AG04450 (cell line): ENCODE data around the gene DEFB129. TPM values are rescaled to one million over a fixed set of nuclear protein-coding genes. Genes with fewer than 3 reads are reported as not detected.

Source experiments
- CTCF ChIA-PET: fragments of 300-600, 350-600 bp; formaldehyde crosslinking; extraction: SDS; loops from one replicate; lab custom pipeline; 2022; ENCODE audit warnings: antibody characterized with exemption, inconsistent platforms; lab: Charles Lee
- POLR2A ChIA-PET: fragments of 350-600 bp; formaldehyde crosslinking; extraction: SDS; loops from one replicate; lab custom pipeline; 2021; ENCODE audit warnings: antibody characterized with exemption, inconsistent platforms; lab: Yijun Ruan, JAX
- DNase-seq: peaks from one replicate; pipeline ENCODE4 v3.0.0-alpha.2; 2011; ENCODE audit warnings: low read depth, low spot score
- H3K27ac ChIP-seq: one replicate; pipeline ENCODE4 v1.5.1; 2012; ENCODE audit warnings: low read depth, low read length, control low read depth
- H3K27me3 ChIP-seq: one replicate; pipeline ENCODE4 v1.6.0; 2012; ENCODE audit warnings: low read length; ENCODE audit not compliant: control insufficient read depth, insufficient read depth
- H3K4me3 ChIP-seq: 2 replicates; pipeline ENCODE4 v1.5.1; 2011; ENCODE audit warnings: mild to moderate bottlenecking, low read depth, low read length, control low read depth
- H3K9me3 ChIP-seq: 2 replicates; pipeline ENCODE4 v1.5.1; 2012; ENCODE audit warnings: low read length; ENCODE audit not compliant: control insufficient read depth, insufficient read depth
- polyA plus RNA-seq: library from polyadenylated mRNA; depleted of rRNA; stranded (reverse); fragments of >200 nt; gene quantifications from 2 replicates; pipeline ENCODE4 v1.2.3, GENCODE V29; 2011
- TF ChIP-seq, protein P1 (sequence below): IDR thresholded peaks from 2 replicates; pipeline ENCODE4 v1.5.1; 2011; ENCODE audit warnings: low read depth, low read length, control low read depth, inconsistent platforms

Gene DEFB129
- polyA plus RNA-seq, 1 experiment = not detected

- no peaks in the 10 kb centered on the region for H3K27me3 ChIP-seq
- ChIA-PET POLR2A (no interaction called here), CTCF (no interaction called here)
- no peaks in the 10 kb centered on the region for H3K9me3 ChIP-seq
- no peak overlapping the region for H3K4me3 ChIP-seq
- TF ChIP-seq, protein P1, sequence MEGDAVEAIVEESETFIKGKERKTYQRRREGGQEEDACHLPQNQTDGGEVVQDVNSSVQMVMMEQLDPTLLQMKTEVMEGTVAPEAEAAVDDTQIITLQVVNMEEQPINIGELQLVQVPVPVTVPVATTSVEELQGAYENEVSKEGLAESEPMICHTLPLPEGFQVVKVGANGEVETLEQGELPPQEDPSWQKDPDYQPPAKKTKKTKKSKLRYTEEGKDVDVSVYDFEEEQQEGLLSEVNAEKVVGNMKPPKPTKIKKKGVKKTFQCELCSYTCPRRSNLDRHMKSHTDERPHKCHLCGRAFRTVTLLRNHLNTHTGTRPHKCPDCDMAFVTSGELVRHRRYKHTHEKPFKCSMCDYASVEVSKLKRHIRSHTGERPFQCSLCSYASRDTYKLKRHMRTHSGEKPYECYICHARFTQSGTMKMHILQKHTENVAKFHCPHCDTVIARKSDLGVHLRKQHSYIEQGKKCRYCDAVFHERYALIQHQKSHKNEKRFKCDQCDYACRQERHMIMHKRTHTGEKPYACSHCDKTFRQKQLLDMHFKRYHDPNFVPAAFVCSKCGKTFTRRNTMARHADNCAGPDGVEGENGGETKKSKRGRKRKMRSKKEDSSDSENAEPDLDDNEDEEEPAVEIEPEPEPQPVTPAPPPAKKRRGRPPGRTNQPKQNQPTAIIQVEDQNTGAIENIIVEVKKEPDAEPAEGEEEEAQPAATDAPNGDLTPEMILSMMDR = no peak
- H3K27ac ChIP-seq = no peak overlapping the region
- DNase-seq = no peak
These were observed 43.5 kb downstream of the DEFB129 start for GRCh38 chr20:270517-270916.

- no peaks in the 10 kb centered on the region for H3K9me3 ChIP-seq
- H3K27ac ChIP-seq = no peak overlapping the region
- H3K4me3 ChIP-seq = no peak overlapping the region
- CTCF ChIA-PET = no interaction called here
- DNase-seq = no peak
- H3K27me3 ChIP-seq = no peaks in the 10 kb centered on the region
- POLR2A ChIA-PET = no interaction called here
- TF ChIP-seq, protein P1 = no peak
These were observed 44.0 kb downstream of the DEFB129 start for GRCh38 chr20:271069-271468.

- DNase-seq = no peak
- H3K27me3 ChIP-seq = no peaks in the 10 kb centered on the region
- H3K9me3 ChIP-seq = no peaks in the 10 kb centered on the region
- CTCF ChIA-PET = no interaction called here
- no peak overlapping the region for H3K27ac ChIP-seq
- TF ChIP-seq, protein P1 = no peak
- no peak overlapping the region for H3K4me3 ChIP-seq
- POLR2A ChIA-PET = no interaction called here
These were observed 44.5 kb downstream of the DEFB129 start for GRCh38 chr20:271528-271927.

GRCh38 chr20:272718-273117, 45.7 kb downstream of the DEFB129 start:
- POLR2A ChIA-PET = no interaction called here
- no peak overlapping the region for H3K27ac ChIP-seq
- no peaks in the 10 kb centered on the region for H3K27me3 ChIP-seq
- no peaks in the 10 kb centered on the region for H3K9me3 ChIP-seq
- H3K4me3 ChIP-seq = no peak overlapping the region
- no peak for DNase-seq
- TF ChIP-seq, protein P1 = no peak
- CTCF ChIA-PET = no interaction called here

- ChIA-PET CTCF (interaction anchor here (0.7 kb wide), 1 partner anchor 858 kb away, joined by 4 read pairs; no protein-coding TSS in a partner anchor), POLR2A (no interaction called here)
- TF ChIP-seq, protein P1 = no peak
- no peaks in the 10 kb centered on the region for H3K9me3 ChIP-seq
- H3K27me3 ChIP-seq = no peaks in the 10 kb centered on the region
- no peak for DNase-seq
- H3K27ac ChIP-seq = no peak overlapping the region
- H3K4me3 ChIP-seq = no peak overlapping the region
These were observed 46.8 kb downstream of the DEFB129 start for GRCh38 chr20:273884-274283.
